Non-pigmented ciliary epithelial cell (primary cell): ENCODE data around the gene ARHGEF7.

Source experiments
- DNase-seq: peaks from one replicate; pipeline ENCODE4 v3.0.0-alpha.2; 2010; ENCODE audit warnings: low read depth

The ARHGEF7 gene

GRCh38 chr13:111225810-111226546, 110.9 kb downstream of the ARHGEF7 start:
- DNase-seq = no peak

GRCh38 chr13:111227405-111227804, 112.3 kb downstream of the ARHGEF7 start:
- no peak for DNase-seq

GRCh38 chr13:111228262-111229144, 113.4 kb downstream of the ARHGEF7 start:
- DNase-seq = peak; percentile 83

- no peak for DNase-seq
These were observed 115.3 kb downstream of the ARHGEF7 start for GRCh38 chr13:111230385-111230930.

DNA sequence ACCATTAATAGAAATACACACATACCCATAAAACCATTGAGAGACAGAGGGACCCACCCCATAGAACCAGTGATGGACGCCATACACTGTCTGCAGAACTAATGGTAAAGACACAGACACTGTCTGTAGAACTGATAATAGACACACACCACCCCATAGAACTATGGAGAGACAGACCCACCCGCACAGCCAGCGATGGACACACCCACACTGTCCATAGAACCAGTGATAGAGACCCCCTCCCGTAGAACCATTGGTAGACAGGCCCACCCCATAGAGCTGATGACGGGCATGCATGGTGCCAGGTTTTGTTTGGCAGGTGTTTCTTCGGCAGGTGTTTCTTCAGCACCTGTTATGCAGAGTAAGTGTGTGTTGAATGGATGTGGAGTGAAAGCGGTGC, 117.1 kb downstream of the ARHGEF7 start:
- no peak for DNase-seq

DNA sequence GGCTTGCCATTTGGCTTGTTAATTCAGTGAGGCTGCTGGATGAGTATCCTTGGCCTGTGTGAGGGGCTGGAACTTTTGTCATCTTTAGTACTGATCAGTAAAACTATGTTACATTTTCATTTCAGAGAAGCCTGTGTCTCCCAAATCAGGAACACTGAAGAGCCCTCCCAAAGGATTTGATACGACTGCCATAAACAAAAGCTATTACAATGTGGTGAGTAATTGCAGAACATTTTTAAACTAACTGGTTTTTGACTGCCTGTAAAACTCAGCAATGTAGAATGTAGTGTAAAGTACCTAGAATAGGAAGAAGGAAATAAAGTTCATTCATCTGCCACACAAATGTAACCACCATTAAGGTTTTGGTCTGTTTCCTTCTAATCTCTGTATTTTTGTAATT, 118.0 kb downstream of the ARHGEF7 start:
- DNase-seq = no peak

GRCh38 chr13:111239764-111240670, 124.9 kb downstream of the ARHGEF7 start:
- no peak for DNase-seq

DNA sequence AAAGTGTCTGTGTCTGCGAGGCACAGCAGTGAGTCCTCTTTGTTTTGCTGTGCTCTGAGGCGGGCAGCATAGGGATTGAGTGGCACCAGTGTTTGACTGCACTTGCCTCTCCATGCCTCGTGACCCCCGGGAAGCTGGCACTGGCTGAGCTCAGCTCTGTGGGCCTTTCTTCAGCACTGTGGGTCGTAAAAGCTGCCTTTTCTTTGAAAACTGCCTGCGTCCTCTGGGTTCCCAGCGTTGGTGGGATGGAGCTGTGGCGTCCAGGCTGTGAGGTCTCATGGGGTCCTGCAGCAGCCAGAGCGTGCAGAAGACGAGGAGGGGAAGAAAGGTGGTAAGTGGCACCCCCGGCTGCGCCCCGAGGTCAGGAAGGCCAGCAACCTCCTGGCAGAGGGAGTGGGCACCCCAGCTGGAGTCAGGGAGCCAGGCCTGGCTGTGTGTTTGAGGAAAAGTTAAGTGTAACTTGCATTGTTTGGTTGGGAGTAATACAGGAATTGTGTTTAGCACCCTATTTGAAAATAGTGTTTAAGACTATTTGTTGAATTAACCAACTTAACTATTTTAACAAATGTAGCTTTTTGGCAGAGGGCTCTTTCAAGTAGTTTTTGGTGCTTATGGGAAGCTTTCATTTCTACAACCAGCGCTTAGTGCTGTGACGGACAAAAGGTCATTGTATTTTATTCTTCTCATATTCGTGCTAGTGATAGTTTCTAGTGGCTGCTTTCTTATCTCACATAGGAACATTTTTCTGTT, 126.1 kb downstream of the ARHGEF7 start:
- no peak for DNase-seq

DNA sequence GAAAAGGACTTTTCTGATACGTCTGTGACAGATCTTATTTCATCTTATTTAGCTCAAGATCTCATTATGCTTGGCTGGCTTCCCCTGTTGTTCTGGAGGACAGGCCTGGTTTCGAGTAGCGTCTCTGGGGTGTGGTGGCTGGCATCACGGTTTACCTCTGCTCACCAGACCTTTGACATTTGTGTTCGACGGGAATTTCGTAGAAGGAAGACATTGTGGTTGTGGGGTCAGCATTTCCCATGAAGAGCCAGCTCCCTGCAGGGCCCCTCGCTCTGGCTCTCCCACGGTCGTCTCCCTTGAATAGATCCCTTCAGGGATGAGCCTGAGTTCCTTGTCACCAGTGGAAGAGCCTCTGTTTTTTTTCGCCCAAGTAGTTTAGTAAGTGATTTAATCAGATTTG, 126.8 kb downstream of the ARHGEF7 start:
- DNase-seq = no peak

GRCh38 chr13:111242585-111242984, 127.5 kb downstream of the ARHGEF7 start:
- no peak for DNase-seq

GRCh38 chr13:111243981-111244380, 128.9 kb downstream of the ARHGEF7 start:
- DNase-seq = no peak

- peak; percentile 22 for DNase-seq
These were observed 130.7 kb downstream of the ARHGEF7 start for GRCh38 chr13:111245576-111246384.

GRCh38 chr13:111247552-111247951, 132.4 kb downstream of the ARHGEF7 start:
- no peak for DNase-seq

DNA sequence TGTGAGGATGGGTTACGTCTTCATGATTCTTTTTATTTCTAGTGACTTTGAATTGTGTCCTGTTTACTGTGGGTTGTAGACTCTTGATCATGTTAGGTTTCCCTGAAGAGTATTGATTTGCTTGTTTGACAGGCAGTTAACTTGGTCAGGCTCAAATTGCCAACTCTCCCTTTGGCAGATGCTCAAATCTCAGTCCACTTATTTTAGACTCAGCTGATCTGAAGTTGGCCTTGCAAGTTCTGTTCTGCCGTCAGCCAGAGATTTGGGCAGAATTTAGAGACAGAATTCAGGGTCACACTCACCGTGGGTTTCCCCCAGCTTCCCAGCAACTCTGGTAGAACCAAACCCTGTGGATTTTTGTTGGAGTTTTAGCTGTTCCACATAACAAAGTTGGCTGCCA, 133.7 kb downstream of the ARHGEF7 start:
- DNase-seq = no peak

DNA sequence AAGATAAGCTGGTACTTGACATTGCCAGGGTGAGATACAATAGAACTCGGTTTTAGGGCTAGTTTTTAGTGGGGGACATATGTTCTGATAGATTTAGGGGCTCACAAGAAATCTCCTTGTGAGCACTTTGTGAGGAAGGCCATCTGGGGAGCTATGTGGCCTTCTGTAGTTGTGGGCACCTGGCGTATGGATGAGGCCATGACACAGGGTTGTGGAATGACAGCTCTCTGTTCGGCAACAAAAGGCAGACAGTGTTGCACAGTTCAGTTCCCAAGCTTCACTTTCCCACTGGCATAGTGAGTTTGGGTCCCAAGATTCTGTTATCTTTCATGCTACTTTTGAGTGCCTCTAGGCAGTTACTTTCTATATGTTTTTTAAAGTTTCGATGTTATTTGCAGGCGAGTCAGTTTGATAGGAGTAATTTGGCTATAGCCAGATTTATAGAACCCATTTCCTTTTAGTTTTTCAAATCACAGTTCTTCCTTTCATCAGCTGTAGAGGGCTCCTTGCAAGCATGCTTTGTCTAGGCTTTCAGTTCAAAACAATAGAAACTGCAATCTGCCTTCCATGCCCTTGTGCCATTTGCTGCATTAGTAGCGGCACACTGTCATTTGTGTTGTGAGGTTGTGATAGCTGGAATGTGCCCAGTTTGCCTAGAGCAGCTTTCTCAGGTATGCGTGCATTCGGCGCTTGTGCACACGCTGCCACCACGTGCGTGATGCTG, 134.7 kb downstream of the ARHGEF7 start:
- DNase-seq = no peak

DNA sequence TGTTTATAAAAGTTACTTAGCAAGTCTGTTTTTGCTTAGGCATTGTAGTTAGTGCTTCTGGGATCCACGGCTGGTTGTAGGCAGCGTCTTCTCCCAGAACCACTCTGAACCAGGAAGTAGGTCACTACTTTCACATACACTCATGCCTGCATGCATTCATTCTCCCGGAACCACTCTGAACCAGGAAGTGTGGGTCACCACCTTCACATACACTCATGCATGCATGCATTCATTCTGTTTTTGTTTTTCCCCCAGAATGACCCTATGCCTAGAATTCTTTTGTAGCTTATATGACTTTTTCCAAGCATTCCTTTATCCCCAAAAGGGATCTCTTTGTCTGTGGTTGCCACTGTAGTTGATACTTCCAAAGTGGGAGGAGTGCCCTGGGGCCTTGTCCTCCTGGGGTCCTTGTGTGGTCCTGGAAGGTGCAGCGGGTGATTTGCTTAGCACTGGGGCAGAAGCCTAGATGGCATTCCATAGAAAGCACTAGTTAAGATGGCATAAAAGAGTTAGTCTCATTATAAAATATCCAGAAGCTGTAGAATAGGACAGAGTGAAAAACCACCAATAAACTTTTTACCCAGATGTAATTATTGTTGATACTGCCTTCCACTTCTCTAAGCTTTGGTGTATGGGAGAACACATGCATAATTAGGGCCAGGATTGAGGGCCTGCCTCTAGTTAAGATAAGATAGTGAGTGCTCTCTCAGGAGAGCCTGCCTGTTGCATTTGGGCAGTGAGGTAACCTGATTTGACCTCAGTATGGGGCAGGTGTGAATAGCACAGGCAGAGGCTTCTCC, 136.7 kb downstream of the ARHGEF7 start:
- no peak for DNase-seq

- DNase-seq = no peak
These were observed 137.6 kb downstream of the ARHGEF7 start for GRCh38 chr13:111252446-111253364.
